ENCODE data around the gene FN1.

- TF ChIP-seq EZH2 (IDR thresholded peaks at IDR 0.05; ENCODE audit: borderline replicate concordance, low read depth, low read length, severe bottlenecking), result no peak
- no peak for TF ChIP-seq CTCF (IDR thresholded peaks at IDR 0.05; ENCODE audit: extremely low read depth in 1 of 2, insufficient read depth in 1 of 2, low read depth in 1 of 2, low read length in 2 of 2)
- no peak for TF ChIP-seq JUN (IDR thresholded peaks at IDR 0.05; ENCODE audit: borderline replicate concordance, insufficient read depth, insufficient read length, low read depth)
- TF ChIP-seq POLR2AphosphoS5 (IDR thresholded peaks at IDR 0.05; ENCODE audit: insufficient read depth, low read depth, low read length), result no peak
- TF ChIP-seq FOS (IDR thresholded peaks at IDR 0.05; ENCODE audit: borderline replicate concordance, insufficient read depth, low read length), result no peak
- TF ChIP-seq POLR2A (IDR thresholded peaks at IDR 0.05; ENCODE audit: low read depth, low read length), result no peak
- no peak for TF ChIP-seq MYC (IDR thresholded peaks at IDR 0.05; ENCODE audit: low read depth, low read length)
- no peak for TF ChIP-seq MAX (IDR thresholded peaks at IDR 0.05; ENCODE audit: insufficient read depth, insufficient read length)
Measured at GRCh38 chr2:215437614-215438013, 1.7 kb upstream of the FN1 start.

Data from endothelial cell of umbilical vein (primary cell).